ENCODE measurements around the gene MMP15. TPM values are rescaled to one million over a fixed set of nuclear protein-coding genes. Genes with fewer than 3 reads are reported as not detected.

Gene MMP15
- total and polyA plus RNA-seq, 2 of the 13 experiments (the other 11 are each of a cell fraction or from before 2014, with no cell fraction given), result 35.2 to 44.9 TPM

GRCh38 chr16:58024486-58025350 lies 836 bp upstream of the MMP15 start (continued):
- TF ChIP-seq ZNF710 (CRISPR knock-in tag; IDR thresholded peaks at IDR 0.05; ENCODE audit: borderline replicate concordance), result peak; percentile 81; the same call in 1 of the 2 replicates
- TF ChIP-seq PCBP1 (IDR thresholded peaks at IDR 0.05; ENCODE audit: borderline replicate concordance, low read depth, low read length), result peak; percentile 76
- 0 out of 2 replicates have a peak, but pooled peaks have one; percentile 14 for TF ChIP-seq ZBTB10 (CRISPR knock-in tag; IDR thresholded peaks at IDR 0.05; ENCODE audit: borderline replicate concordance)
- peak; percentile 39 for TF ChIP-seq PRDM15 (CRISPR knock-in tag; IDR thresholded peaks at IDR 0.05)
- peak; percentile 65 for TF ChIP-seq TFE3 (CRISPR knock-in tag; IDR thresholded peaks at IDR 0.05)
- TF ChIP-seq UBTF (CRISPR knock-in tag; IDR thresholded peaks at IDR 0.05), result peak; percentile 95
- TF ChIP-seq NAIF1 (CRISPR knock-in tag; IDR thresholded peaks at IDR 0.05; ENCODE audit: borderline replicate concordance), result peak; percentile 90
- no peak for TF ChIP-seq GLMP (CRISPR knock-in tag; IDR thresholded peaks at IDR 0.05; ENCODE audit: borderline replicate concordance)
- no peak for TF ChIP-seq PHB2 (IDR thresholded peaks at IDR 0.05; ENCODE audit: partially characterized antibody)
- peak; percentile 93 for TF ChIP-seq PITX1 (CRISPR knock-in tag; IDR thresholded peaks at IDR 0.05)
- TF ChIP-seq ATF3 (CRISPR knock-in tag; IDR thresholded peaks at IDR 0.05), result 0 out of 2 replicates have a peak, but pooled peaks have one; percentile 13
- peak; percentile 95 for TF ChIP-seq ZNF543 (CRISPR knock-in tag; IDR thresholded peaks at IDR 0.05)

All from HepG2 (cell line).